Smooth muscle cell (in vitro differentiated cells): ENCODE data around the gene TH. TPM values are rescaled to one million over a fixed set of nuclear protein-coding genes. Genes with fewer than 3 reads are reported as not detected.
"Not testable (repeated sequence)": the region's sequence is repeated elsewhere in the genome, so short reads cannot be mapped to it uniquely, and the experiment has no call there.

Experiments
- DNase-seq: peaks from one replicate; lab custom pipeline; 2025; ENCODE audit not compliant: unreplicated experiment; lab: John Stamatoyannopoulos, UW
- H2AFZ ChIP-seq: fragments of 200-600 bp; sonication (generic); 2 replicates; pipeline ENCODE4 v1.6.0; 2016; ENCODE audit warnings: antibody characterized with exemption, low read depth, mild to moderate bottlenecking
- H3F3A ChIP-seq: fragments of 200-600 bp; sonication (generic); 2 replicates; pipeline ENCODE4 v1.6.0; 2017; ENCODE audit warnings: antibody characterized with exemption, low read depth
- H3K27ac ChIP-seq: fragments of 200-600 bp; sonication (generic); 2 replicates; pipeline ENCODE4 v1.5.1; 2016; ENCODE audit warnings: low read depth, mild to moderate bottlenecking
- H3K27me3 ChIP-seq: fragments of 200-600 bp; sonication (generic); 2 replicates; pipeline ENCODE4 v1.6.1; 2016; ENCODE audit warnings: low read depth, mild to moderate bottlenecking
- H3K36me3 ChIP-seq: fragments of 200-600 bp; sonication (generic); 2 replicates; pipeline ENCODE4 v1.5.1; 2016; ENCODE audit warnings: low read depth
- H3K4me1 ChIP-seq: fragments of 200-600 bp; sonication (generic); 2 replicates; pipeline ENCODE4 v1.5.1; 2016; ENCODE audit warnings: low read depth
- H3K4me2 ChIP-seq: fragments of 200-600 bp; sonication (generic); 2 replicates; pipeline ENCODE4 v1.6.0; 2016; ENCODE audit warnings: mild to moderate bottlenecking
- H3K4me3 ChIP-seq: fragments of 200-600 bp; sonication (generic); 2 replicates; pipeline ENCODE4 v1.5.1; 2016; ENCODE audit warnings: mild to moderate bottlenecking
- H3K79me2 ChIP-seq: fragments of 200-600 bp; sonication (generic); 2 replicates; pipeline ENCODE4 v1.6.0; 2016; ENCODE audit warnings: low read depth, mild to moderate bottlenecking
- H3K9ac ChIP-seq: fragments of 200-600 bp; sonication (generic); 2 replicates; pipeline ENCODE4 v1.6.0; 2016; ENCODE audit warnings: low read depth
- H3K9me3 ChIP-seq: fragments of 200-600 bp; sonication (generic); replicated peaks from 2 replicates; pipeline ENCODE4 v1.5.1; 2016; ENCODE audit warnings: low read depth
- H4K20me1 ChIP-seq: fragments of 200-600 bp; sonication (generic); 2 replicates; pipeline ENCODE4 v1.6.0; 2016; ENCODE audit warnings: low read depth
- CTCF ChIP-seq: fragments of 200-600 bp; sonication (generic); IDR thresholded peaks from 2 replicates; pipeline ENCODE4 v1.5.1; 2017; ENCODE audit warnings: borderline replicate concordance, mild to moderate bottlenecking, antibody characterized with exemption; ENCODE audit not compliant: insufficient read depth, poor library complexity, severe bottlenecking
- WGBS: methylation state at CpG from one replicate; pipeline ENCODE4 v1.1.7; 2016; ENCODE audit warnings: low lambda C conversion rate; 5-methylcytosine and 5-hydroxymethylcytosine counted together
- polyA plus RNA-seq: library from polyadenylated mRNA; unstranded; fragments of >200 nt; fragmentation: Nextera tagmentation; extraction: Ambion mirVana; gene quantifications from 2 replicates; pipeline ENCODE4 v1.2.1, GENCODE V29; 2016
- total RNA-seq: library from RNA; depleted of rRNA; stranded (reverse); fragments of >200 nt; gene quantifications from 2 replicates; pipeline ENCODE4 v1.2.3, GENCODE V29; 2014

TH gene
- total and polyA plus RNA-seq, 2 experiments from 2014 or later = not detected

GRCh38 chr11:2178906-2179494, 7.4 kb upstream of the TH start:
- H2AFZ ChIP-seq = no peak overlapping the region
- H3K9me3 ChIP-seq = no peaks in the 10 kb centered on the region
- no peaks in the 10 kb centered on the region for H4K20me1 ChIP-seq
- H3K36me3 ChIP-seq = no peaks in the 10 kb centered on the region
- no peak overlapping the region for H3K27ac ChIP-seq
- H3K4me1 ChIP-seq = peaks cover 4% of the 10 kb centered on the region
- DNase-seq = no peak
- H3K9ac ChIP-seq = no peak overlapping the region
- no peaks in the 10 kb centered on the region for H3F3A ChIP-seq
- H3K4me3 ChIP-seq = no peak overlapping the region
- H3K79me2 ChIP-seq = no peaks in the 10 kb centered on the region
- H3K4me2 ChIP-seq = peak overlapping the region; percentile 36
- no peak for TF ChIP-seq CTCF
- 43% methylated on average over 12 of the region's 16 CpGs for WGBS
- no peaks in the 10 kb centered on the region for H3K27me3 ChIP-seq

GRCh38 chr11:2178055-2178773, 6.6 kb upstream of the TH start:
- H3K4me1 ChIP-seq, H3K9ac ChIP-seq, H2AFZ ChIP-seq, H3K36me3 ChIP-seq, H3K4me2 ChIP-seq, H3K27me3 ChIP-seq, H3F3A ChIP-seq, DNase-seq, H3K4me3 ChIP-seq, H3K9me3 ChIP-seq, H4K20me1 ChIP-seq, H3K79me2 ChIP-seq, H3K27ac ChIP-seq: not testable (repeated sequence)
- 86% methylated on average over 13 of the region's 16 CpGs for whole genome bisulfite sequencing

- Histone ChIP-seq H3K4me3 (no peak overlapping the region), H2AFZ (no peak overlapping the region), H3K27me3 (no peaks in the 10 kb centered on the region), H3K79me2 (no peaks in the 10 kb centered on the region), H3K36me3 (no peaks in the 10 kb centered on the region), H3K27ac (no peak overlapping the region), H3K4me1 (peaks cover 4% of the 10 kb centered on the region), H3K4me2 (no peak overlapping the region), H3F3A (no peaks in the 10 kb centered on the region), H3K9ac (no peak overlapping the region), H3K9me3 (no peaks in the 10 kb centered on the region), H4K20me1 (no peaks in the 10 kb centered on the region)
- WGBS = 85% methylated on average over 17 of the region's 18 CpGs
- TF ChIP-seq CTCF = no peak
- DNase-seq = no peak
Measured at GRCh38 chr11:2177076-2177475, 5.5 kb upstream of the TH start.

GRCh38 chr11:2176389-2176900, 4.8 kb upstream of the TH start:
- no peaks in the 10 kb centered on the region for H3K36me3 ChIP-seq
- H3K4me1 ChIP-seq = peaks cover 4% of the 10 kb centered on the region
- 98% methylated on average over 14 of the region's 14 CpGs for WGBS
- H3K9ac ChIP-seq = no peak overlapping the region
- H4K20me1 ChIP-seq = no peaks in the 10 kb centered on the region
- no peak for TF ChIP-seq CTCF
- DNase-seq = no peak
- H3K79me2 ChIP-seq = no peaks in the 10 kb centered on the region
- H3K9me3 ChIP-seq = no peaks in the 10 kb centered on the region
- no peak overlapping the region for H3K4me3 ChIP-seq
- H3F3A ChIP-seq = no peaks in the 10 kb centered on the region
- H2AFZ ChIP-seq = no peak overlapping the region
- H3K27me3 ChIP-seq = no peaks in the 10 kb centered on the region
- H3K27ac ChIP-seq = no peak overlapping the region
- H3K4me2 ChIP-seq = no peak overlapping the region
